Activated naive CD8-positive, alpha-beta T cell treated with anti-CD3 and anti-CD28 coated beads, Interleukin-2, amount 50 U/mL, for 24 hours (primary cell): ENCODE measurements around the gene AGBL2.
A peak's percentile ranks its signal among the peaks of the same experiment; 100 is the strongest.
"Not testable (repeated sequence)": the region's sequence is repeated elsewhere in the genome, so short reads cannot be mapped to it uniquely, and the experiment has no call there.

ENCODE experiments used
- ATAC-seq: fragments of 150-1000 bp; cut with Tn5 transposase; one replicate; pipeline ENCODE4 v1.10.0; 2021
- DNase-seq: peaks from one replicate; pipeline ENCODE4 v3.0.0; 2021
- H3K27ac Mint-ChIP-seq: one replicate; pipeline ENCODE4 v1.8.0; 2021; ENCODE audit warnings: mild to moderate bottlenecking, mixed read lengths
- H3K27me3 Mint-ChIP-seq: one replicate; pipeline ENCODE4 v1.8.0; 2021; ENCODE audit warnings: mixed read lengths
- H3K36me3 Mint-ChIP-seq: one replicate; pipeline ENCODE4 v1.8.0; 2021; ENCODE audit warnings: low read depth, mixed read lengths
- H3K4me1 Mint-ChIP-seq: one replicate; pipeline ENCODE4 v1.8.0; 2021; ENCODE audit warnings: mixed read lengths
- H3K4me3 Mint-ChIP-seq: one replicate; pipeline ENCODE4 v1.8.0; 2021; ENCODE audit warnings: mild to moderate bottlenecking, moderate library complexity, mixed read lengths
- H3K9me3 Mint-ChIP-seq: one replicate; pipeline ENCODE4 v1.8.0; 2021; ENCODE audit warnings: mixed read lengths

AGBL2 gene, protein sequence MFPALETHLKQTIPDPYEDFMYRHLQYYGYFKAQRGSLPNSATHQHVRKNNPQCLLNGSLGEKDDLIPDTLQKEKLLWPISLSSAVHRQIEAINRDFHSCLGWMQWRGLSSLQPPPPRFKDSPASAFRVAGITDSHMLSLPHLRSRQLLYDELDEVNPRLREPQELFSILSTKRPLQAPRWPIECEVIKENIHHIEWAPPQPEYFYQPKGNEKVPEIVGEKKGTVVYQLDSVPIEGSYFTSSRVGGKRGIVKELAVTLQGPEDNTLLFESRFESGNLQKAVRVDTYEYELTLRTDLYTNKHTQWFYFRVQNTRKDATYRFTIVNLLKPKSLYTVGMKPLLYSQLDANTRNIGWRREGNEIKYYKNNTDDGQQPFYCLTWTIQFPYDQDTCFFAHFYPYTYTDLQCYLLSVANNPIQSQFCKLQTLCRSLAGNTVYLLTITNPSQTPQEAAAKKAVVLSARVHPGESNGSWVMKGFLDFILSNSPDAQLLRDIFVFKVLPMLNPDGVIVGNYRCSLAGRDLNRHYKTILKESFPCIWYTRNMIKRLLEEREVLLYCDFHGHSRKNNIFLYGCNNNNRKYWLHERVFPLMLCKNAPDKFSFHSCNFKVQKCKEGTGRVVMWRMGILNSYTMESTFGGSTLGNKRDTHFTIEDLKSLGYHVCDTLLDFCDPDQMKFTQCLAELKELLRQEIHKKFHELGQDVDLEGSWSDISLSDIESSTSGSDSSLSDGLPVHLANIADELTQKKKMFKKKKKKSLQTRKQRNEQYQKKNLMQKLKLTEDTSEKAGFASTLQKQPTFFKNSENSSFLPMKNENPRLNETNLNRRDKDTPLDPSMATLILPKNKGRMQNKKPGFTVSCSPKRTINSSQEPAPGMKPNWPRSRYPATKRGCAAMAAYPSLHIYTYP

DNA sequence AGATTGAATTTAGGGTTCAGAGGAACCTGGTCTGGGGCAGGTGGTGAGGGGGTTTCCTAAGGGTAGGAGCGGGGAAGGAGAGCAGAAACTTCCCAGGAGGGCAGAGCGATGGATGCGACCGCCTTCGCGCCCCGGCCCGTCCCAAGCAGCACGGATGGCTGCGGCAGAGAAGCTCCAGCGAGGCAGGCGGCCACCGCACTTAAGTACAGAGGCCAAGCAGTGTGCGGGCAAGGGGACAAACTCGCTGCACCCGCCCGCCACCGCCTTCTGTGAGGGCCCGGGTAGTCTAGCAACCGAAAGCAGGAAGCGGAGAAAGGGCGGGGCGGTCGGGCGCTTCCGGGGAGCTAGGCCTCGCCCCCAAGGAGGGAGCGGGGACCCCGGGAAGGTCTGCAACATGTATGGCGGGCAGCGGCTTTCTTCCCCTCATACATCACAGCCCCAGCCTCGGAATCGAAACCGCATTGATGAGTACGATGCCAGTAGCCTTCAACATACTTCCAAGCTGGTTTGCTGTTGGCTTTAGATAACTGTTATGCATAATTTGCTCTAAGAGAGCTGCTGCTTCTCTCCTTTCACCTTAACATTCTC lies at the start of gene AGBL2:
Gene AGBL2, minus strand, starts transcription at position 288 of the 588 bp plus-strand sequence. CDS start 719 bp downstream, outside the sequence.
- ATAC-seq (peak; percentile 99), DNase-seq (peak; percentile 91)
- peak within 1 kb of the TSS; percentile 96 for H3K27ac Mint-ChIP-seq
- peaks cover 24% of the 10 kb centered on the region for H3K36me3 Mint-ChIP-seq
- H3K4me1 Mint-ChIP-seq, result peaks cover 21% of the 10 kb centered on the region
- no peaks in the 10 kb centered on the region for H3K9me3 Mint-ChIP-seq
- H3K27me3 Mint-ChIP-seq, result no peaks in the 10 kb centered on the region
- H3K4me3 Mint-ChIP-seq, result peak within 1 kb of the TSS; percentile 91

DNA sequence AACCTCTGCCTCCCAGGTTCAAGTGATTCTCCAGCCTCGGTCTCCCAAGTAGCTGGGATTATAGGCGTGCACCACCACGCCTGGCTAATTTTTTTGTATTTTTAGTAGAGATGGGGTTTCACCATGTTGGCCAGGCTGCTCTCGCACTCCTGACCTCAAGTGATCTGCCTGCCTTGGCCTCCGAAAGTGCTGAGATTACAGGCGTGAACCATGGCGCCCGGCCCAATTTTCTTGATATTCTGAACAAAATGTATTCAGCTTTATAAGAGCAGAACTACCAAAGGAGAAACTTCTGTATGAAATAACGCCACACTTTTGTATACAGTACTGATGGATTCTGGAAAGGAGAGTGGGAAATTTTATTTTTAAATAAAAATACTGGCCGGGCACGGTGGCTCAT lies 44.1 kb upstream of the AGBL2 start:
- not testable (repeated sequence) for H3K27ac Mint-ChIP-seq, ATAC-seq, DNase-seq, H3K27me3 Mint-ChIP-seq, H3K9me3 Mint-ChIP-seq, H3K4me3 Mint-ChIP-seq
- Mint-ChIP-seq H3K4me1 (peaks cover 14% of the 10 kb centered on the region), H3K36me3 (peaks cover 72% of the 10 kb centered on the region)

DNA sequence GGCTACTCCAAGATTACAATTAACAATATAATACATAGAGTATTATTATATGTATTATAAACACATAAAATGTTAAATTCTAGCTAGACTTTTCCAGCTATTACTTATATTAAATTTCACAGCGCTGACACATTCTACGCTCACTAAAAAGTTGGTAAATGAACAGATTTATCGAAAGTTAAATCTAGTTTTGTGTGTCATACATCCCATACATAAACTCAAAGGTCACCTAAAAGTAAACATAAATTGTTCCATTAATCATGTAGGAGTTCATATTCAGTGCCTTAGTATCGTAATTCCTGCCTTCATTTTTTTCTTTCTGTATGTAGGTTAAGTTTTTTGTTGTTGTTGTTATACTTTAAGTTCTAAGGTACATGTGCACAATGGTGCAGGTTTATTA lies 41.0 kb upstream of the AGBL2 start:
- Mint-ChIP-seq H3K36me3 (peaks cover 74% of the 10 kb centered on the region), H3K9me3 (no peaks in the 10 kb centered on the region), H3K4me1 (peaks cover 9% of the 10 kb centered on the region), H3K4me3 (no peak overlapping the region), H3K27ac (peak overlapping the region; percentile 60), H3K27me3 (no peaks in the 10 kb centered on the region)
- DNase-seq (no peak), ATAC-seq (no peak)

DNA sequence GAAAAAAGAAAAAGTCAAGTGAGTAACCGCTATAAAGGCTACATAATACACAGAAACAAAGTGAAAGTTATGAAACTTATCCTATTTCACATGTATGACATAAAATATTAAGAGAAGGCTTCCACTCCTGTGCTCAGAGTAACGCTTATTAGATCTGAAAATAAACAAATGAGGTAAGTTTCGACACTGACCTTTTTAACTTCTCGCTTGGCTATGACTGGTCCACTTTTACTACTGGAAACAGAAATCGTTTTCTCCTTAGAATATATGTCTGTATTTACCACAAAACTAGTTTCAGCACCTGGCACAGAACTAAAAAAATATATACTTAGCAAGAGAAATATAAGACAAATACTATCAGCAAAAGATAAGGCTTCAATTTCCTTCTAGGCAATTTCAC lies 35.6 kb upstream of the AGBL2 start:
- Mint-ChIP-seq H3K27me3 (no peaks in the 10 kb centered on the region), H3K9me3 (no peaks in the 10 kb centered on the region), H3K4me3 (no peak overlapping the region), H3K27ac (peak overlapping the region; percentile 14), H3K36me3 (peaks cover 64% of the 10 kb centered on the region), H3K4me1 (peaks cover 5% of the 10 kb centered on the region)
- DNase-seq (no peak), ATAC-seq (no peak)

DNA sequence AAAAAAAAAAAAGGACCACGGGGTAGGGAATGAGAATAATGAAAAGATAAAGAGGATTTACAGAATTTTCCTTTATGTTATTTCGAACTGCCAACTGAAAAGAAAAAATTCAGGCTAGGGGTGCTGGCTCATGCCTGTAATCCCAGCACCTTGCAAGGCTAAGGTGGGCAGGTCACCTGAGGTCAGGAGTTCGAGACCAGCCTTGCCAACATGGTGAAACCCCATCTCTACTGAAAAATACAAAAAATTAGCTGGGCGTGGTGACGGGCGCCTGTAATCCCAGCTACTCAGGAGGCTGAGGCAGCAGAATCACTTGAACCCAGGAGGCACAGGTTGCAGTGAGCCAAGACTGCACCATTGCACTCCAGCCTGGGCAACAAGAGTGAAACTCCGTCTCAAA lies 27.3 kb upstream of the AGBL2 start:
- not testable (repeated sequence) for H3K27ac Mint-ChIP-seq, H3K4me3 Mint-ChIP-seq, ATAC-seq, DNase-seq, H3K27me3 Mint-ChIP-seq, H3K9me3 Mint-ChIP-seq, H3K4me1 Mint-ChIP-seq
- peaks cover 59% of the 10 kb centered on the region for H3K36me3 Mint-ChIP-seq

DNA sequence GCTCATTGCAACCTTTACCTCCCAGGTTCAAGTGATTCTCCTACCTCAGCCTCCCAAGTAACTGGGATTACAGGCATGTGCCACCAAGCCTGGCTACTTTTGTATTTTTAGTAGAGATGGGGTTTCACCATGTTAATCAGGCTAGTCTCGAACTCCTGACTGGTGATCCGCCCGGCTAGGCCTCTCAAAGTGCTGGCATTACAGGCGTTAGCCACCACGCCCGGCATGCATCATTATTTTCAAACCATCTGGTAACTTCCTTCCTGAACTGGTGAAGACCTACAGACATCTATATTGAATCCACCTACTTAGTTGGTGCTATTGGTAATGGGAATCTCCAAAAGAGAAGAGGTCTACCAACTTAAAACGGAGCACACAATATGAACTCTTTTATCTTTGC lies 22.6 kb upstream of the AGBL2 start:
- H3K36me3 Mint-ChIP-seq, result peaks cover 51% of the 10 kb centered on the region
- not testable (repeated sequence) for H3K9me3 Mint-ChIP-seq, H3K27me3 Mint-ChIP-seq, H3K4me1 Mint-ChIP-seq, ATAC-seq, H3K4me3 Mint-ChIP-seq, DNase-seq, H3K27ac Mint-ChIP-seq

DNA sequence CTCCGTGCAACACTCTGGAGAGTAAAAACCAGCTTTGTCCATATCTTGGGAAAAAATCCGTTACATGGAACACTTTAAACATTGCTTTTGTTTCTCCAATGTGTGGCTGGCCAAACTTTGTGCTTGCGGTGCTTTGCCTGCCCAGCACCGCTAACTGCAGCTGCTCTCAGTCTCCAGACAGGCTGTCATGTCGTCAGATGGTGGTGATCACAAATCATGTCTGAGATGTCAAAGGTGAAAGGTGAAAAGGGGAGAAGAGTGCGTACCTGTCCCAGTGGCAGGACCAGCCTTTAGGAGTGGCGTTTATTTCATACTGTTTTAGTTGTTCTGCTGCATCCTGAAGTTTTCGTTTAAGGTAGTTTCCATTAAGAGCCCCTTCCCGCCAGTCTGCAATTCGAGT lies 17.1 kb upstream of the AGBL2 start:
- no peaks in the 10 kb centered on the region for H3K9me3 Mint-ChIP-seq
- H3K27ac Mint-ChIP-seq, result no peak overlapping the region
- H3K4me1 Mint-ChIP-seq, result no peaks in the 10 kb centered on the region
- ATAC-seq (no peak), DNase-seq (no peak)
- H3K4me3 Mint-ChIP-seq, result no peak overlapping the region
- no peaks in the 10 kb centered on the region for H3K27me3 Mint-ChIP-seq
- peaks cover 67% of the 10 kb centered on the region for H3K36me3 Mint-ChIP-seq

DNA sequence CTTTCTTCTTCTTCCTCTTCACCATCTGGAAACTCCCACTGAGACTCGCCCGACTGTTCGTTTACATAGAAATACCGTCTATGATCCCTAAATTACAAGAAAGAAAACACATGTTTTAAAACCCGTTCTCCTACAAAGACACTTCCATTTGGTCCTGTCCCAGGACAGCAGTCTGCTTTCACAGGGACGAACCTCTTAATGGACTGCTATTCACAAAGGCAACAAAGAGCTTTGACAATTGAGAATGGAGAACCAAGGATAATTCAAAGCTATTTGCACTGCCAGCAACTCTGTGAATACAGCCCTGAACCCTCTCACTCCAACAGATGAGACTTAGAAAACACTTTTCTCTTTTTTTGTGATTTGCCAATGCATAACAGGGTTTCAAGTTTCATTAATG lies 16.3 kb upstream of the AGBL2 start:
- DNase-seq (no peak), ATAC-seq (no peak)
- H3K9me3 Mint-ChIP-seq, result no peaks in the 10 kb centered on the region
- no peak overlapping the region for H3K4me3 Mint-ChIP-seq
- H3K27me3 Mint-ChIP-seq, result no peaks in the 10 kb centered on the region
- H3K36me3 Mint-ChIP-seq, result peaks cover 61% of the 10 kb centered on the region
- H3K27ac Mint-ChIP-seq, result no peak overlapping the region
- no peaks in the 10 kb centered on the region for H3K4me1 Mint-ChIP-seq

DNA sequence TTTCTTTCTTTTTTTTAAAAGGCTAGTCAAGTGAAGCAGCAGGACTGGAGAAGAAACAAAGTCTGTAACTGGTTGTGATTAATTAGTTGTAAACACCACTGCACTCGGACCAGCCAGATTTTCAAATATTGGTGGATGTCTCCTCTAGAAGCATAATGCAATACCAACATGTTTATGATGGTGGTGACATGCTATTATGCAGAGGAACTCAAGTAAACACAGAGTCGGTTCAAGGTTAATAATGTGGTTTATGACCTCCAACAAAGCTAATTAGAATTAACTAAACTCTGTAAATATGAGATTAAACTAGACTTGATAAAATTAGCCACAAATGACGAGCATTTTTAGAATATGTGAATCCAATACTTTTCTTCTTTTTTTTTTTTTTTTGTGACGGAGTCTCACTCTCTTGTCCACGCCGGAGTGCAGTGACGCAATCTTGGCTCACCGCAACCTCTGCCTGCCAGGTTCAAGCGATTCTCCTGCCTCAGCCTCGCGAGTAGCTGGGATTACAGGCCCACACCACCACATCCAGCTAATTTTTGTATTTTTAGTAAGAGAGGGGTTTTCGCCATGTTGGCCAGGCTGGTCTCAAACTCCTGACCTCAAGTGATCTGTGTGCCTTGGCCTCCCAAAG lies 11.8 kb upstream of the AGBL2 start:
- DNase-seq (no peak), ATAC-seq (no peak)
- Mint-ChIP-seq H3K36me3 (peaks cover 65% of the 10 kb centered on the region), H3K4me3 (no peak overlapping the region), H3K27me3 (no peaks in the 10 kb centered on the region), H3K4me1 (no peaks in the 10 kb centered on the region), H3K9me3 (no peaks in the 10 kb centered on the region), H3K27ac (no peak overlapping the region)

DNA sequence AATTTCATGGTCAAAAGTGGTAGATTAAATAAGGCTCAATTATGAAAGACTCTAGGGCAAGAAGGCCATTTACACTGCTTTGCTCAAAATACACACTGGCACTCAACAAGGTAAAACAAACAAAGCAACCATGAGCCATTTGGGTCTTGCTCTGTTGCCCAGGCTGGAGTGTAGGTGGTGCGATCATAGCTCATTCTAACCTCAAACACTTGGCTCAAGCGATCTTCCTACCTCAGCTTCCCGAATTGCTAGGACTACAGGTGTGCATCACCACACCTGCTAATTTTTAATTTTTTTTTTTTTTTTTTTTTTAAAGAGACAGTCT lies 10.9 kb upstream of the AGBL2 start:
- Mint-ChIP-seq H3K36me3 (peaks cover 62% of the 10 kb centered on the region), H3K27ac (no peak overlapping the region), H3K4me1 (no peaks in the 10 kb centered on the region), H3K9me3 (no peaks in the 10 kb centered on the region), H3K27me3 (no peaks in the 10 kb centered on the region), H3K4me3 (no peak overlapping the region)
- DNase-seq (no peak), ATAC-seq (no peak)

DNA sequence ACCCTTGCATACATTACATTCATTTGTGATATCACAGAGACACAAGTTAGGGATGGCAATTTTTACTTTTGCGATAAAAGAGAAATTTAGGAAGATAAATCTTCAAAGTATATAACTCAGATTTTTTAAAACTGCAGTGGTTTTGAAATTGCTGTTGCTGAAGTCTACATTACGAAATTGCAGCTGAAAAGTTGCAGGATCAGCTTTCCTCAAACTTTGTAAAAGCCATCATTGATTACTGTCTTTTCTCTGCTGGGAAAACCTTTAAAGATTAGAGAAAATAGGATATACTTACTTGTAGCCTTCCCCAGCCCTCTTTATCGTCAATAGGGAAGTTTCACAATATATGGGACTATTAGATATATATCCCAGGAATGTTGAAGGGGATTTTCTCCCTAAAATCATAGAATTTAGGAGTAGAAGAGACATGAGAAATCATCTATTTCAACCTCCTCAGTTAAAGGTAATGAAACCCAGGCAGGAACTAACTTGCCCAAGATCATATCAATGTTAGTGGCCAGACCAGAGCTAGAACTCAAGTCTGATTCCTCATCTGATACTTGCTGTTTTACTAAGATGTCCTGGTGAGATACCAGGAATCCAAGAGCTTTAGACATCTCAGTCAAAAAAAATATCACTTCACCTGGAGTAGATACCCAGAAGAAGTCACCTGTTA lies 10.4 kb upstream of the AGBL2 start:
- DNase-seq (no peak), ATAC-seq (no peak)
- Mint-ChIP-seq H3K27ac (no peak overlapping the region), H3K36me3 (peaks cover 58% of the 10 kb centered on the region), H3K9me3 (no peaks in the 10 kb centered on the region), H3K4me1 (no peaks in the 10 kb centered on the region), H3K4me3 (no peak overlapping the region), H3K27me3 (no peaks in the 10 kb centered on the region)

DNA sequence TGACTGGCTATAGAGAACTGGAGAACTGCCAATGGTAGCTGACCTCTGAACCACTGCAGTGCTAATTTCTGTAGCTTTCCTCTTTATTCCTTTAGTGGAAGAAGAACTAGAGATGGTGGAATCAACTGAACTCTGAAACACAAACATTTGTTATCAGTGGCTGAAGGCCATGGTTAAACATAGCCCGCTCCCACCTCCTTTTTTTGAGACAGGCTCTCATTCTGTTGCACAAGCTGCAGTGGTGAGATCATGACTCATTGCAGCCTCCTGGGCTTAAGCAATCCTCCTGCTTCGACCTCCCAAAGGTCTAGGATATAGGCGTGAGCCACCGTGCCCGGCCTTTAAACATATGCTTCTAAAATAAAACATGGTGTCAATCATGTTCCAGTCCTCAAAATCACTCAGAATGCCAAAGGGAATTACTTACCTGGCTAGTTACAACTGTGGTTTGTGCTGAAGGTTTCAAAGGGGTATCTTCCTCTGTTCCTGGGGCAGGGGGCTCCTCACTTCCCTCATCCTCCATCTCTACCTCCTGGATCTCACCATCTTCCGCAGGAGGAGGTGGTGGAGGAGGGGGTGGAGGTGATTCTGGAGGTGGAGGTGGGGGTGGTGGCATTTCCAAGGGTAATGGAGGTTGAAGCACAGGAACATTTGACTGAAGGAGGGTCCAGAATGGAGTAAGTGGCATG lies 9.0 kb upstream of the AGBL2 start:
- DNase-seq, result no peak
- H3K27me3 Mint-ChIP-seq, result no peaks in the 10 kb centered on the region
- H3K4me1 Mint-ChIP-seq, result no peaks in the 10 kb centered on the region
- peak; percentile 33 for ATAC-seq
- H3K27ac Mint-ChIP-seq, result peak overlapping the region; percentile 39
- H3K36me3 Mint-ChIP-seq, result peaks cover 49% of the 10 kb centered on the region
- no peak overlapping the region for H3K4me3 Mint-ChIP-seq
- no peaks in the 10 kb centered on the region for H3K9me3 Mint-ChIP-seq

DNA sequence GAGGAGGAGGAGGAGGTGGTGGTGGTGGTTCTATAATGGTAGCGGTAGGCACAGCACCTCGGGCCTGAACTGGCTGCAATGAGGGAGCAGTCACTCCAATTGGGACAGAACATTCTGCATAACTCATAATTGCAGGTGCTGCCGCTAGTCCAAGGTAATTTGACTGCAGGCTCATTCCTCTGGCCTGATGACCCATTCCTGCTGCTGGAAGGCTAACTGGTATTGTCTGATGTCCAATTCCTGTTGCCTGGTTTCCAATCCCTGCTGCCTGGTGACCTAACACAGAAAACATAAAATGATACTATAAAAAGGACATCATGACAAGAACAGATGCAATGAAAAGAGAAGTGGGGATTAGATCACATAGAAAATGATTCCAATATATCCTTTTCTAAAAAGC lies 7.9 kb upstream of the AGBL2 start:
- no peak overlapping the region for H3K27ac Mint-ChIP-seq
- no peaks in the 10 kb centered on the region for H3K27me3 Mint-ChIP-seq
- H3K36me3 Mint-ChIP-seq, result peaks cover 50% of the 10 kb centered on the region
- no peak overlapping the region for H3K4me3 Mint-ChIP-seq
- H3K9me3 Mint-ChIP-seq, result no peaks in the 10 kb centered on the region
- ATAC-seq (no peak), DNase-seq (no peak)
- no peaks in the 10 kb centered on the region for H3K4me1 Mint-ChIP-seq

DNA sequence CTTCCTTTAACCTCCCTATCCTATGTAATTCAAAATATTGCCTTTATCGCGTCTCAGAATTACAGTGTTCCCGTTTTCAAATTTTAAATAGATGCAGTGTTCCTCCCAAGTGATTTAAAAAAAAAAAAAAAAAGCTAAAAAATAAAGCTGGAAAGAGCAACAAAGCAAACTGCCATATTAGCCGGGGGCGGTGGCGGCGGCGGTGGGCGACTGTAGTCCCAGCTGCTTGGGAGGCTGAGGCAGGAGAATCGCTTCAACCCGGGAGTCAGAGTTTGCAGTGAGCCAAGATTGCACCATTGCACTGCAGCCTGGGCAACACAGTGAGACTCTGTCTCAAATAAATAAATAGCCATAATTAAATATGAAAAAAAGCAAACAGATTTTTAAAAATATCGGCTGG lies 5.5 kb upstream of the AGBL2 start:
- Mint-ChIP-seq H3K36me3 (peaks cover 55% of the 10 kb centered on the region), H3K27me3 (no peaks in the 10 kb centered on the region), H3K4me1 (peaks cover under 1% of the 10 kb centered on the region), H3K27ac (no peak overlapping the region), H3K9me3 (no peaks in the 10 kb centered on the region), H3K4me3 (no peak overlapping the region)
- DNase-seq (no peak), ATAC-seq (no peak)
